HG03521 (cell line): ENCODE data around the gene CEMIP.

Experiments
- ATAC-seq: cut with Tn5 transposase; IDR thresholded peaks from one replicate; pipeline ENCODE4 v1.9.1; 2021; ENCODE audit warnings: mild to moderate bottlenecking, moderate library complexity; ENCODE audit not compliant: unreplicated experiment

The CEMIP gene

GRCh38 chr15:80785811-80786354, 6.7 kb downstream of the CEMIP start:
- no peak for ATAC-seq

- ATAC-seq: no peak
These were observed 8.1 kb downstream of the CEMIP start for GRCh38 chr15:80787316-80787715.

- ATAC-seq: no peak
These were observed 9.4 kb downstream of the CEMIP start for GRCh38 chr15:80788536-80788935.

GRCh38 chr15:80789296-80789695, 10.1 kb downstream of the CEMIP start:
- ATAC-seq: no peak

- ATAC-seq: no peak
These were observed 10.6 kb downstream of the CEMIP start for GRCh38 chr15:80789796-80790195.

DNA sequence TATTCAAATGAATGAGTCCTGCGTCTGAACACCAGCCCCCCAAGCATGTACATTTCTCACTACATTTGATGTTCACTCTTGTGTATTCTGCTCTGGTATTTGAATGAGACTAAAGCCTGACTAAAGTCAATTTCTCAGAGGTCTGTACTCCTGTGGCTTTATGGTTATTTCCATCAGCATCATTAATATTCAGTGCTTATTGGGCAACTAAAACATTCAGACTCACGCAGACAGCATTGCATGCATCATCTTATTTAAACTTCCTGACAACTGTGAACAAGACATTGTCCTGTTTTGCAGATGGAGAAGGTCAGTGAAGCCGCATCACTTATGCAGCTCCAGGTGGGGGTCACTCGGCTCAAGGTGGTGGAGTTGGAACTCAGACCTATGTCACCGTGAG, 11.1 kb downstream of the CEMIP start:
- ATAC-seq: no peak

GRCh38 chr15:80791004-80791403, 11.8 kb downstream of the CEMIP start:
- ATAC-seq: no peak

GRCh38 chr15:80796407-80796806, 17.2 kb downstream of the CEMIP start:
- no peak for ATAC-seq

DNA sequence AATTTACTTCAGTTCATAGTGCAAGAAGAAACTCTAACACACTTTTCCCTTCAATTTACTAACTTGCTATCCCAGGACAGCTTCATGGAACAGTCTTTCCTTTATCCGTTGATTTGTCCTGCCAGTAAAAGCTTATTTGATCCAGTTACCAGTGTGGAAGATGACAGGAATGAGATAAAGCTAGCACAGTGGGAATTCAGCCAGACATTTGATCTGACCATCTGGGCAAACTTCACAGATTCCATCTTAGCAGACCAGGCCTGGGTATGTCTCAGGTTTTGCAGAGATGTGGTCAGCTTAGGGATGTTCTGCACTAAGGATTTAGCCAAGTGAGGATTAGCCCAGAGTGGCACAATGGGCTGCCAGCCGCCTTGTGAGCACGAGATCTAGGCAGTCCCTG, 19.7 kb downstream of the CEMIP start:
- ATAC-seq: no peak

- ATAC-seq: no peak
These were observed 20.9 kb downstream of the CEMIP start for GRCh38 chr15:80800067-80800466.

DNA sequence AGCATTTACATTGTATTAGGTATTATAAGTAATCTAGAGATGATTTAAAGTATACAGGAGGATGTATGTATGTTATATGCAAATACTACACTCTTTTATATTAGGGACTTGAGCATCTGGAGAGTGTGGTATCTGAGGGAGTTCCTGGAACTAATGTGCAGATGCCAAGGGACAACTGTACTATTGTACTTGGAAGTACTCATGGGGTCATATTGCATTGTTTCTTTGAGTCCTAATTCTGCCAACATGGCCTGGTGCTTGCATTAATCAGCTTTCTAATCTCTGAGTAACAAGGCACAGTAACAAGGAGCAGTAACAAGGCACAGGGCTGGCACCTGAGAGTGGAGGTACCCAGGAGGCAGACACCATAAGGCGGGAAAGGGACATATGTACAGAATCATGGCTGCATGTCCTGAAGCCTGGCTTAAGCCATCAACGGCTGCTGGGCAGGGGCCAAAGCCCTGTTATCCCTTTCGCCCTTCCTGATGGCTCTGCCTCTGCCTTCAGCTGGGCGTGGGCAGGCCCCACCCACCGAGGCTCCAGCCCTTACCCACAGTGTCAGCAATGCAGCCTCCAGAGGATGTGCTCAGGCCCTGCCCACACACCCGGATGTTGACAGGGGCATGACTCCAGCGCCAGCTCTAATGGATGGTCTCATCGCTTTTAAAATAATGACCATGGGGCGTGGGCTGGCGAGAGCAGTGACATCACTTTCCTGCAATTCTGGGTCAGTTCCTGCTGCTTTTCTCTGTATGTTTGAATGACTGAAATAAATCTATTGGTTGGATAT, 22.9 kb downstream of the CEMIP start:
- no peak for ATAC-seq

DNA sequence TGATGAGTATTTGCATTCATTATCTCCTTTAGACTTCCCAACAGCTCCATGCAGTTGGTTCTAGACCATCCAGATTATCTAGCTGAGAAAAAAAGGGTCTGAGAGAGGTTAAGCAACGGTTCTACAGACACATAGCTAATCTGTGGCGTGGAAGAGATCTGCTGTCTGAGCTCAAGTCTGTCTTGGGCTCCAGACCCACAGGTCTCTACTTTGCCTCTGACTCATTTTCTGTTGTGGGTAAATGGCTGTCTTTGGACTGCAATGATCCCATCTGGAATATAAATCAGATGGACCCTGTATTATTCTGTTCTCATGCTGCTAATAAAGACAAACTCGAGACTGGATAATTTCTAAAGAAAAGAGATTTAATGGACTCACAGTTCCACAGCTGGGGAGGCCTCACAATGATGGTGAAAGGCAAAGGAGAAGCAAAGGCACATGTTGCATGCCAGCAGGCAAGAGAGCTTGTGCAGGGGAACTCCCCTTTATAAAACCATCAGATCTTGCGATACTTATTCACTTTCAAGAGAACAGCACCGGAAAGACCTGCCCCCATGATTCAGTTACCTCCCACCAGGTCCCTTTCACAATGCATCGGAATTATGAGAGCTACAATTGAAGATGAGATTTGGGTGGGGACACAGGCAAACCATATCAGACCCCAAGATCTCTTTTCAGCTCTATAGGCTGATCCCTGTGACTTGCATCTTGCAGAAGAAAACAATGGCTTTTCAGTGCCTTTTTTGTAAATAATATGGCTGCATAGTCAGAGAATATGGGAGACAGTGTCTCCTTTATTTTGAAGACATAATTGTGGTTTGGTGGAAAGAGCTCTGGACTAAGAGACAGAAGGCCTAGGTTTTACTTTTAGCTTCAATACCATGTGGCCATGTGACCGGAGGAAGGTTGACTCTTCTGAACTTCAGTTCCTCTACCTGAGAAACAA, 24.7 kb downstream of the CEMIP start:
- ATAC-seq: no peak

- ATAC-seq: no peak
These were observed 25.9 kb downstream of the CEMIP start for GRCh38 chr15:80804970-80805495.

GRCh38 chr15:80811781-80812315, 32.7 kb downstream of the CEMIP start:
- no peak for ATAC-seq

GRCh38 chr15:80815106-80815505, 35.9 kb downstream of the CEMIP start:
- no peak for ATAC-seq

DNA sequence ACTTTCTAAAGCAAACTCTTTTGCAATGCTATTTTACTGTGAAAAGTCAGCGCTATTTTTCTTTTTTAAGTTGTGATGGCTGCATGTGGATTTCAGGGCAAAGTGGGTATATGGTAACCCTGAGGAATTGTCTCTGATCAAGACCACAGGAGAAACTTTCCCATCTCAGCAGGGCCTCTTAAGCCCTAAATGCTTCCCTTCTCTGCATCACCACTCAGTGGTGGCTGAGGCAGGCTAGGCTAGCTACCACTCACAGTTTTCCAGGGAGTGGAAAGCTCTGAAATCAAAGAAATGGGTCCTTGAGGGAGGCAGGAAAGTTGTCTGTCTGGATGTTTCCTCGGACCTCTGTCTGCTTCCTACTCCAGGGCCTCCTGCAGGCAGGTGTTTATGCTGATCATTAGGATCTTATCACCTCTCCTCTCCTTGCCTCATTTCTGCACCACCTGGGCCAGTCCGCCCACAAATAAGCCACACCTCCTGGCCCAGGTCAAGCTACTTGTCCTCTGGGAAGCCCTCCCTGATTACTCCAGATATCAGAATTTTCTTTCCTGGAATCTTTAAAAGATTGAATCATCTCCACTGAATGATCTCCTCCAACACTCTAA, 37.0 kb downstream of the CEMIP start:
- ATAC-seq: no peak

GRCh38 chr15:80816936-80817335, 37.8 kb downstream of the CEMIP start:
- ATAC-seq: no peak

DNA sequence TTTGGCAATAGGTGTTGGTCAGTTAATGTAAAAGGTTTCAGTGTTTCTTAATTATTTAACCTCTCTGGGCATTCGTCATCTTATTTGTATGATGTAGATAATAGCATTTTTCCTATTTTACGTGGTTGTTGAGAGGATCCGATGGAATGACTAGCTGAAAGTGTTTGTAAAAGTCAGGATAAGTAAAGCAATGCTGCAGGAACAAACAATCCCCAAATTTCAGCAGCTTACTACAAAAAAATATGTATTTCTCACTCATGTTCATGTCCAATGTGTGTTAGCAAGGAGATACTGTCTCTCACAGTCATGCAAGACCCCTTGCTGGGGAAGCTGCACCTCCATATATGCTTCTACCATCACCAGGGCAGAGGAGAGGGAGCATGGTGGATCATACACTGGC, 38.7 kb downstream of the CEMIP start:
- ATAC-seq: no peak

DNA sequence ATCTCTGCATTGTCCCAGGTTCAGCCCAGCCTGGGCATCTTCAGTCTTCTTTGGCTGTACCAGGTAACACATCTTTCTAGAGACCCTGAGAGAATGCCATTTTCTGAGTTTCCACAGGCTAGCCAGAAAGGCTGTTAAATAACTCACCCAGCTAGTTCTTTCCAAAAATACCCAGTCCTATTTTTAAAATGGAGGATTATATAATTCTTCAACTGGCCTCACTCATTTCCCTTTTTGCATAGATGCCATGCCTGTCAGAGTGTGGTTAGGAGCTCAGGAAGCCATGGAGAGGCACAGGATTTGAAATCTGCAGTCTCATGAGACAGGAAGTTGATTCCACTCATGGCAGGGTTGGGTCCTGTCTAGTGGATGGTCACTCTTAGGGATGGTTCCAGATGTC, 39.8 kb downstream of the CEMIP start:
- no peak for ATAC-seq

- ATAC-seq: no peak
These were observed 40.9 kb downstream of the CEMIP start for GRCh38 chr15:80820092-80820491.

GRCh38 chr15:80822256-80822655, 43.1 kb downstream of the CEMIP start:
- no peak for ATAC-seq
